Activated T-helper 1 cell treated with anti-CD3 and anti-CD28 coated beads, Interleukin-12 subunit alpha, Interleukin-12 subunit beta, Interleukin-2, Interleukin-4 antibody, amounts not matched to agents 30 ng/mL and 10 ng/mL and 1 ng/mL, durations not matched to agents 14 hours and 24 hours and 36 hours (primary cell): ENCODE data around the gene LRP1B. TPM values are rescaled to one million over a fixed set of nuclear protein-coding genes. Genes with fewer than 3 reads are reported as not detected.

Experiments used
- DNase-seq: peaks from one replicate; pipeline ENCODE4 v3.0.0; 2021; ENCODE audit warnings: low spot score
- H3K27ac Mint-ChIP-seq: one replicate; pipeline ENCODE4 v1.8.0; 2021; ENCODE audit warnings: mild to moderate bottlenecking, mixed read lengths
- H3K27me3 Mint-ChIP-seq: one replicate; pipeline ENCODE4 v1.8.0; 2022; ENCODE audit warnings: mild to moderate bottlenecking, moderate library complexity, mixed read lengths; ENCODE audit not compliant: insufficient read depth
- H3K36me3 Mint-ChIP-seq: one replicate; pipeline ENCODE4 v1.8.0; 2021; ENCODE audit warnings: low read depth, mixed read lengths
- H3K4me1 Mint-ChIP-seq: one replicate; pipeline ENCODE4 v1.8.0; 2021; ENCODE audit warnings: low read depth, mixed read lengths
- H3K4me3 Mint-ChIP-seq: one replicate; pipeline ENCODE4 v1.8.0; 2021; ENCODE audit warnings: mild to moderate bottlenecking, moderate library complexity, mixed read lengths
- H3K9me3 Mint-ChIP-seq: one replicate; pipeline ENCODE4 v1.8.0; 2021; ENCODE audit warnings: mixed read lengths
- intact Hi-C: fragments of 100-400 bp; cut with micrococcal nuclease; formaldehyde crosslinking; loops from one replicate; pipeline ENCODE4 v1.15.1; 2024
- total RNA-seq: library from RNA; stranded (reverse); gene quantifications from 2 replicates; pipeline ENCODE4 v1.2.3, GENCODE V29; 2022

The LRP1B gene
- total RNA-seq, 1 donor from 2014 or later = not detected

DNA sequence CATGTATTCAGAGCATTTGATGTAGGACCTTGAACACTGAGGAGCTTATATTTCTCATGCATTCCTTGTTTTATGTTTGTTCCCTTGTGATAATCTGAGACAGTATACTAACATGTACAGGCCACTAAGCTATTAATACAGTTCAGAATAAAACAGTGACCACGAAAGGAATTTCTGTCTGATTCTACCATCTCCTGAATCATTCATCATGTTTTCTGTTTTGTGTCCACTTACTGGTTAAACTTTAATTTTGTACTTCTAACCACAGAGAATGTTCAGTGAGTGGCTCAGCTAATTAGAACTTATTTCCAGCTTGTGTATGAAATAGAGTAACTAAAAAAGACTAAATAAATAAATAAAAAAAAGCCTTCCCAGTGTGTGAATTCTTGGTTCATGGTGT is 110.4 kb downstream of the LRP1B start:
- Mint-ChIP-seq H3K4me1 (no peaks in the 10 kb centered on the region), H3K9me3 (no peaks in the 10 kb centered on the region), H3K27ac (no peak overlapping the region), H3K4me3 (no peak overlapping the region), H3K27me3 (no peaks in the 10 kb centered on the region), H3K36me3 (no peaks in the 10 kb centered on the region)
- intact Hi-C loops = no loop called here
- no peak for DNase-seq

DNA sequence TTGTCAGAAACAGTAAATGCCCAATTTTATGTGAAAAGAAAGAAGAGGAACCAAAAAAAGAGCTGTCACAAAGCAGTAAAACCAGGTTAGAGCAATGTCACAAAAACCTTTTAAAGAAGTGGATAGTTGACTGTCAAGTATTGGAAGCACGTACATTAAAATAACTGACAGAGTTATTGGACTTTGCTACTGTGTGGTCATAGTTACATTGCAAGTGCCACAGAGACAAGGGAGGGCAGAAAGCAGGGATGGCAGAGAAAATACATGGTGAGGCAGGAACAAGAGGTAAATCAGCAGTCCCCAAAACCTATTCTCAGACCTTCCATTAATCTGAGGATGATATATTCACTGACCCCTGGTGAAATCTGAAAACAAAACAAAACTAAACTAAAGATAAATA is 116.3 kb downstream of the LRP1B start:
- no peaks in the 10 kb centered on the region for H3K4me1 Mint-ChIP-seq
- no peaks in the 10 kb centered on the region for H3K27me3 Mint-ChIP-seq
- no peaks in the 10 kb centered on the region for H3K36me3 Mint-ChIP-seq
- H3K4me3 Mint-ChIP-seq = no peak overlapping the region
- H3K27ac Mint-ChIP-seq = no peak overlapping the region
- H3K9me3 Mint-ChIP-seq = no peaks in the 10 kb centered on the region
- intact Hi-C loops = no loop called here
- DNase-seq = no peak

DNA sequence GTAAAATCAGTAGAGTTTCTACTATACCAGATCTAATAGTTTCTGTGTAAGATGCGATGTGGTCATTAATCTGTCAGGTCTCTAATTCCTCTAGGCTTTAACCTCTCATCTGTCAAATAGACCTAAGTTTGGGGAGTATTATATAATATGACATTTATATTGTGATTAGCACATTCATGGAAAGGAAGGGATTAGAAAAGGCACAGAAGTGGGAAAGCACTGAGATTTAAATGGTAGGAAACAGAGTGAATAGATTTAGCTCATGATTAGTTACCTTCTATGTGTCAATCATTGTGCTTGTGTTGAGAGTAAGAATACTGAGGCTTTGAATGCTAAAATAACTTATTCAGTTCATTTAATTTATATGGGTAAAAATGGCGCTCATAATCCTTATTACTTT is 118.0 kb downstream of the LRP1B start:
- no peaks in the 10 kb centered on the region for H3K4me1 Mint-ChIP-seq

DNA sequence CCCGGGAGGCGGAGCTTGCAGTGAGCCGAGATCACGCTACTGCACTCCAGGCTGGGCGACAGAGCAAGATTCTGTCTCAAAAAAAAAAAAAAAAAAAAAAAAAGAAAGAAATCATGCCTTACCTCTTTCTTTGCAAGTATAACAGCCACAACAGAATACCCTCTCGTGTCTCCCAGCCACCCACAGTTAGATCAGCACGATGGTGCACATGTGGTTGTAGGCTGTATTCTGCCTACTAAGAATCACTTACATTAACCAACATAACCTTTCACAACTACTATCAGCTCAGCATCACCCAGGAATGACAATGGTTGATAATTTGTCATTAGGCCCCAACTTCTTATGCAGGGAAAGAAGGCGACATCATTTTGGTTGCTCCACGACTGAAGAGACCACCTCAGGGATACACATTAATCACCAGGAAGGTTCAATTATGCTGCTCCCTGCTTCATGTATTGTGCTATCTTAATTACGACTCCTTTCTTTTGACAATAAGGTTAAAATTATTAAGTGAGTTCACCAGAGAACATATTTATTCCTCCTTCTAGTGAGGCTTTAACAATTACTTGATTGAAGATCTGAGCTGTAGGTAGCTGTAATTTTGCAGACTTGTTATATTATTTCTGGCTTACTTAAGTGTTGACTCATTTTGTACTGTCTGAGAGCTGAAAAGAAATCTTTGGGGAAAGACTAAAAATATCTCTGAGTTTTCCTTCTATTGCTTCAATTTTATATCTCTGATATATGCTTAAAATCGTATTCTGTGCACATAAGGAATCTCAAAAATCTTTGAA is 120.1 kb downstream of the LRP1B start:
- no peaks in the 10 kb centered on the region for H3K4me1 Mint-ChIP-seq
- intact Hi-C loops = no loop called here
- H3K27ac Mint-ChIP-seq = no peak overlapping the region
- no peaks in the 10 kb centered on the region for H3K27me3 Mint-ChIP-seq
- no peak for DNase-seq
- no peaks in the 10 kb centered on the region for H3K9me3 Mint-ChIP-seq
- no peaks in the 10 kb centered on the region for H3K36me3 Mint-ChIP-seq
- no peak overlapping the region for H3K4me3 Mint-ChIP-seq

More for the DNA sequence above, 118.0 kb downstream of the LRP1B start:
- no peaks in the 10 kb centered on the region for H3K9me3 Mint-ChIP-seq
- no peaks in the 10 kb centered on the region for H3K27me3 Mint-ChIP-seq
- H3K4me3 Mint-ChIP-seq = no peak overlapping the region
- intact Hi-C loops = no loop called here
- no peaks in the 10 kb centered on the region for H3K36me3 Mint-ChIP-seq
- no peak for DNase-seq
- H3K27ac Mint-ChIP-seq = no peak overlapping the region

DNA sequence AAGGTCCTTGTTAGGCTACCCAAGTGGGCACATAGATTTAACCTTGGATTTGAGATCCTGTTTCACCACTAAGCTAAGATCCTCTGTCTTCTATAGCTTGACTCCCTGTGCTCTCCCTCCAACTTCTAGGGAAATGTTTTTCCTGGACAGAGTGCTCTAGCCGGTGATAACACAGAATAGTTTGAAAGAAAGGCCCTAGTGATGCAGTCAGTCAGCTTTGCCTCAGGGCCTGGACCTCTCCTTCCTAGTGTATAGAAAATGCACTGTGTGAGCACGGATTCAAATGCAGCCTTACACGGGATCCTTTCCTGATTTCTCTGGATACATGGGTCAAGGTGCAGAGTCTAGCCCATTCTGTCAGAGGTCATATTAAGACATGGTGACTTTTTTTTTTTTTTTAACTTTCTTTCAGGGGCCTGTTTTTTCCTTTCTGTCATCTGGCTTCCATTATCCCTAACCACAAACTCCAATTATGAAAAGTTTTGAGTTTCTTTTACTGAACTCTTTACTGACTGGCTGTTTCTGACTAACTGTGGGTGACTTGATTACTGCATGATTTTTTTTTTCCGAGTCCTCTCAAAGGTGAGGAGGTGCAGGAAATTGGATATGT is 122.6 kb downstream of the LRP1B start:
- Mint-ChIP-seq H3K27ac (no peak overlapping the region), H3K36me3 (no peaks in the 10 kb centered on the region), H3K4me3 (no peak overlapping the region), H3K4me1 (no peaks in the 10 kb centered on the region), H3K9me3 (no peaks in the 10 kb centered on the region), H3K27me3 (no peaks in the 10 kb centered on the region)
- intact Hi-C loops = no loop called here
- no peak for DNase-seq

DNA sequence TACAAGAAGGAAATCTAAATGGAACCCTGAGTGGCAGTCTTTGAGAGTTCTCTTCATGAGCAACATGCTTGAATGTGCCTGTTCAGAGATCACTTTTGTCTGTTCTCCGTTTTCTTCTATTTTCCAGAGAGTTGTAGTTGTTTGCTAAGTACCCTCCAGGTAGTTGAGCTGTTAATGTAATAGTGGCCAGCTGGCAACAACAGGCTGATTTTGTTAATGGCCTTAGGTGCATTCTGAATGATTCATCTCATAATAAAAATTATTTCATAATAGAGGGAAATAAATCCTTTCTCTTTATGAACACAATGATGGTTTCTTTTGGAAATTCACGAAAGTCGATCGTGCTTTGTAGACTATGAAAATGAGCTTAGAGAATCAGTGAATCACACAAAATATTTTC is 136.8 kb downstream of the LRP1B start:
- Mint-ChIP-seq H3K36me3 (no peaks in the 10 kb centered on the region), H3K4me1 (no peaks in the 10 kb centered on the region), H3K4me3 (no peak overlapping the region), H3K27me3 (no peaks in the 10 kb centered on the region), H3K9me3 (peaks cover 7% of the 10 kb centered on the region), H3K27ac (no peak overlapping the region)
- DNase-seq = no peak
- intact Hi-C loops = no loop called here

DNA sequence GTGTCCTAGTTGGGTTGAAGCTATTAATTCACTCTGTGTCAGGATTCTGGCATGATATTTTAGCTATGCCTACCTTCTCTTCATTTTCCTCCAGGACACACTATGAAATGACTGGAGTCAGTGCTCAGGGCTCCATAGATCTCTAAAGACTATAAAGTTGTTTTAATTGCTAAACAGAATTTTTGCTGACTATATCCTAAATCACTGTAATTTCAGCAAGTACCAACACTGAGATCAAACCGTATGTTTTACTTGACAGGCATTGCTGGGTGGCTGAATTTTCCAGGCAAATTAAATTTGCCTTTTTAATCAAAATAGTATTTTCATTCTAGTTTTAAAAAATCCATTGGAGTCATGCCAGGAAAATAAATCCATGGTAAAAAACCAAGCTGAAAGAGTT is 138.1 kb downstream of the LRP1B start:
- Mint-ChIP-seq H3K27me3 (no peaks in the 10 kb centered on the region), H3K9me3 (peaks cover 7% of the 10 kb centered on the region), H3K36me3 (no peaks in the 10 kb centered on the region), H3K27ac (no peak overlapping the region), H3K4me1 (no peaks in the 10 kb centered on the region), H3K4me3 (no peak overlapping the region)
- intact Hi-C loops = no loop called here
- no peak for DNase-seq

DNA sequence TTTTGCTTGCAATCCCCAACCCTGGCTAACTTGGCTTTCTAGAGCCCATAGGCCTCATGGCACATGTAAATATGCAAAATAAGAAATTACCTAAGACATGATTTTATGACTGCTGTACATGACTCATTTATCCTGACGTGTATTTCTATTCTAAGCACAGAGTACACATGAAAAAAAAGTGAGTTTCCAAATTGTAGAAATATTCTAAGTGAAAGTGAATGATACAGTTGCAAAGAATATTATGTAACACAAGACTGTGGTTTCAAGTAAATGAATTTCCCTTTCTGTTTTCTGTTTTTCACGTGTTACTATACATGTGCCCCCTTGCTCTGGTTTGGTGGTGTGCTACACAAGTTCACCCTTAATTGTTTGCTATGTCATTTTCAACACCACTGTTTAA is 162.4 kb downstream of the LRP1B start:
- H3K27me3 Mint-ChIP-seq = no peaks in the 10 kb centered on the region
- peaks cover 5% of the 10 kb centered on the region for H3K9me3 Mint-ChIP-seq
- intact Hi-C loops = no loop called here
- H3K36me3 Mint-ChIP-seq = no peaks in the 10 kb centered on the region
- no peak for DNase-seq
- H3K4me1 Mint-ChIP-seq = no peaks in the 10 kb centered on the region
- H3K27ac Mint-ChIP-seq = no peak overlapping the region
- H3K4me3 Mint-ChIP-seq = no peak overlapping the region

DNA sequence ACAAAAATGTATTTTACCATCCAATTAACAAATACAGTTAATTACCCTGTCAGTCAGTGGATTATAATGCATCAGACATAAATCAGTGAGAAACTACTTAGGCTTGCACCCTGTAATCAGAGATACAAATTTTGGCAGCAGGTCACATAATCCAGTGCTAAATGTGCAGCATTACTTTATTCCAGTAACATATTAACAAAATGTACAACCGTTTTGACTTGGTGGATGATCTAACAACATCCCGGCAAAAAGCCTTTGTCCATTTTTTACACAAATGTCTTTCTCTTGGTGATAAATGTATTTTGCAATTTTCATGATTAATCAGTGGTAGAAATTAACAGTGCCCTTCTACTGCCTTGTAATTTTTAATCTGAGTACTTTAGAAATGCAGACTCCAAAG is 162.8 kb downstream of the LRP1B start:
- DNase-seq = no peak
- Mint-ChIP-seq H3K27me3 (no peaks in the 10 kb centered on the region), H3K4me3 (no peak overlapping the region), H3K36me3 (no peaks in the 10 kb centered on the region), H3K9me3 (peaks cover 5% of the 10 kb centered on the region), H3K27ac (no peak overlapping the region), H3K4me1 (no peaks in the 10 kb centered on the region)
- intact Hi-C loops = no loop called here

DNA sequence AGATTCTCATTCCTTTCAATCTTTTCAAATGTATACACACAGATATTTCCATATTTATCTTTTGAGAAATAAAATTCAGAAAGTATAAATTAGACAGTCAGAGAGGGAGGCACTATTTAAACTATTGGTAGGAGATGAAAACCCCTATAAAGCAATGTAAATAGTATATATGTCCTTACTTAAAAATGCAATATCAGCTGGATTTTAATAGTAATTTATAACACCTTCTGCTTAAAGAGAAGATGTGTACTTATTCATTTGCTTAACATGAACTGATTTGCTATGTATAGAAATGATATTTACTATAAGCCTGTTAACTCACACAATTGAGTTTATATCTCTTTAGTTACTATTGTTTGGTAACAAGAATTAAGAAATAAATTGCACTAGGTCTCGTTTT is 163.3 kb downstream of the LRP1B start:
- no peak for DNase-seq

DNA sequence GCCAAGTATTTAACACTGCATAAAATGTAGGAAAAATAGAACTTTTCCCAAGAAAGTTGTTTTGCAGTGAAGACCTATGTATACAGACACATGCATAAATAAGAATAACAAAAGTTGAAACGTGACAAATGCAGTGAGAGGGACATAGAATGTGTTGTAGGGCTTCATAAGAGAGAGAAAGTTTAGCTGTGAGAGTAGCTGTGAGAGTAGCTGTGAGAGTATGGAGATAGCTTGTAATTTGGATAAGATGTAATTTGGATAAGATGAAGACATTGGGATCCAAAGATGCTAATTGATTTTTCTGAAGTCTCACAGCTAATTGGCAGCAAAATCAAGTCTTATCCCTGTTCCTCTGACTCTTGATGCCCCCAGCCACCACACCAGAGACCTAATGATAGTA is 170.9 kb downstream of the LRP1B start:
- H3K4me3 Mint-ChIP-seq = no peak overlapping the region
- no peak for DNase-seq

More for the DNA sequence above, 163.3 kb downstream of the LRP1B start:
- no peaks in the 10 kb centered on the region for H3K36me3 Mint-ChIP-seq
- H3K4me3 Mint-ChIP-seq = no peak overlapping the region
- intact Hi-C loops = no loop called here
- no peaks in the 10 kb centered on the region for H3K27me3 Mint-ChIP-seq
- H3K27ac Mint-ChIP-seq = no peak overlapping the region
- no peaks in the 10 kb centered on the region for H3K4me1 Mint-ChIP-seq
- peaks cover 5% of the 10 kb centered on the region for H3K9me3 Mint-ChIP-seq

DNA sequence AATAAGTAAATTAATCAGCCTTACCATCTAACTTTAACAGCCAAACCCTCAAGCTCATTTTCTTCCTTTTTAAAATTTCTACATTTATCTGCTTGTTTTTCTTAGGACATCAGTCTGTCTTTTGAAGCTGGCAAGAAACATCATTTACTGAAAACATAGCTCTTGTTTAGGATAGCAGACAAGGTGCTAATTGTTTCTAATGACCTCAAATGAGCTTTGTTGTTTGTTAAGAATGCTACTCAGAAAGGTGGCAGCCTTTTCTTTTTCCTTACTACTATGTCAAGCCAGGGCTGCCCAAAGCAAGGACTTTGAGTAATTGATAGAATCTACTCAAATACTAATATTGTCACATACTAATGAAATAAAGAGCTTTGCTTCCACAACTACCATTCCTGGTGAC is 171.8 kb downstream of the LRP1B start:
- Mint-ChIP-seq H3K27ac (no peak overlapping the region), H3K4me3 (no peak overlapping the region), H3K27me3 (no peaks in the 10 kb centered on the region), H3K36me3 (no peaks in the 10 kb centered on the region), H3K4me1 (no peaks in the 10 kb centered on the region), H3K9me3 (no peaks in the 10 kb centered on the region)
- intact Hi-C loops = no loop called here
- DNase-seq = no peak

More for the DNA sequence above, 170.9 kb downstream of the LRP1B start:
- no peaks in the 10 kb centered on the region for H3K9me3 Mint-ChIP-seq
- H3K27ac Mint-ChIP-seq = no peak overlapping the region
- no peaks in the 10 kb centered on the region for H3K27me3 Mint-ChIP-seq
- intact Hi-C loops = no loop called here
- no peaks in the 10 kb centered on the region for H3K4me1 Mint-ChIP-seq
- no peaks in the 10 kb centered on the region for H3K36me3 Mint-ChIP-seq

DNA sequence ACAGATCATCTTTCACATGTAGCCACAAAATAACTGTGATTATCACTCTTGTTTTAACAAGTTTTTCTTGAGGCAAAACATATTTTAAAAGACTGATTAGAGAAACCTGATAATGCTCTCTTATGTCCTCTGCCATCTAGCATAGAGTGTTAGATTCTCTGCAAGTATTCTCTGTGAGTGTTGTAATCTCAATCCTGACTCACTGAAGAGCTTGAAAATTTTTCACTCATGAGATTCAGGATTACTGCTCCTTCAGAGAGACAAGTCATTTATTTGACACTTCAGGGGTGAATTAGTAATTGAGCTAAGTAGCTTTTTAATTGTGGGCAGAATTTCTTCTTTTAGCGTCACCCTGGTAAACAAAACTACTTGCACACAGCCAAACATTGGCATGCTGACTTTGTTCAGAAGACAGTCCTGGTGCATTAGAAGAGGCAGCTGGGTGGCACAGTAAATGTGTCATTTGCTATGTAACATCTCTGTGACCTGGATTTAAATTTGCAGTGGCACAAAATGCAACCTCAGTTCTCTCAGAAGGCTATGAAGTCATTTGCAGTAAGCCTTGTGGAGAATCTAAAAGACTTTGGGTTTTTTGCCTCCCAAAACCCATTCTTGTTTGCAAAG is 172.9 kb downstream of the LRP1B start:
- H3K27ac Mint-ChIP-seq = no peak overlapping the region
- intact Hi-C loops = no loop called here
- H3K27me3 Mint-ChIP-seq = no peaks in the 10 kb centered on the region
- no peak overlapping the region for H3K4me3 Mint-ChIP-seq
- H3K9me3 Mint-ChIP-seq = no peaks in the 10 kb centered on the region
- no peak for DNase-seq
- no peaks in the 10 kb centered on the region for H3K36me3 Mint-ChIP-seq
- H3K4me1 Mint-ChIP-seq = no peaks in the 10 kb centered on the region
